SK-N-SH (cell line): ENCODE results near the gene ZNF516. TPM values are rescaled to one million over a fixed set of nuclear protein-coding genes. Genes with fewer than 3 reads are reported as not detected.

Source experiments
- CTCF ChIA-PET: fragments of 300-600, 350-600 bp; formaldehyde crosslinking; extraction: SDS; loops from one replicate; lab custom pipeline; 2021; lab: Yijun Ruan, JAX
- POLR2A ChIA-PET: fragments of 350-600 bp; sonication (Branson Sonifier 250); formaldehyde crosslinking; extraction: SDS; loops from one replicate; lab custom pipeline; 2020; ENCODE audit warnings: antibody characterized with exemption, inconsistent platforms; lab: Yijun Ruan, JAX
- DNase-seq: peaks from one replicate; pipeline ENCODE4 v3.0.0; 2012
- H2AFZ ChIP-seq: fragments of 200-600 bp; sonication (generic); 2 replicates; pipeline ENCODE4 v1.8.1; 2016; ENCODE audit warnings: antibody characterized with exemption, mild to moderate bottlenecking, low read depth
- H3F3A ChIP-seq: fragments of 200-600 bp; sonication (generic); replicated peaks from 2 replicates; pipeline ENCODE3; 2016; ENCODE audit warnings: antibody characterized with exemption, mild to moderate bottlenecking; ENCODE audit not compliant: insufficient read depth
- H3K27ac ChIP-seq, 2 experiments: fragments of 200-500 bp in 1 of 2; fragments of 200-600 bp in 1 of 2; sonication (Bioruptor generic) in 1 of 2; sonication (generic), shearing (Covaris generic) in 1 of 2; 2 replicates each; pipeline versions ENCODE4 v1.5.1 to v1.6.1; 2014 to 2016; ENCODE audit warnings: low read depth in 2 of 2, inconsistent platforms in 1 of 2, low read length in 1 of 2, mild to moderate bottlenecking in 1 of 2, mixed read lengths in 1 of 2
- H3K27me3 ChIP-seq: fragments of 200-600 bp; sonication (generic), shearing (Covaris generic); 2 replicates; pipeline ENCODE4 v1.6.1; 2016; ENCODE audit warnings: mixed run types; ENCODE audit not compliant: insufficient read depth
- H3K36me3 ChIP-seq, 2 experiments: fragments of 200-500 bp in 1 of 2; fragments of 200-600 bp in 1 of 2; sonication (Bioruptor generic) in 1 of 2; sonication (generic) in 1 of 2; replicated peaks in 1 of 2; 2 replicates each; pipeline versions ENCODE3 to v1.5.1; 2014 to 2016; ENCODE audit warnings: low read length in 1 of 2, mild to moderate bottlenecking in 1 of 2; ENCODE audit not compliant: insufficient read depth in 2 of 2, control insufficient read depth in 1 of 2
- H3K4me1 ChIP-seq, 2 experiments: fragments of 200-500 bp in 1 of 2; fragments of 200-600 bp in 1 of 2; sonication (Bioruptor generic) in 1 of 2; sonication (generic), shearing (Covaris generic) in 1 of 2; 2 replicates each; pipeline versions ENCODE4 v1.5.1 to v1.6.1; 2014 to 2016; ENCODE audit warnings: low read depth in 1 of 2, low read length in 1 of 2, mixed run types in 1 of 2; ENCODE audit not compliant: insufficient read depth in 2 of 2, control insufficient read depth in 1 of 2
- H3K4me2 ChIP-seq: fragments of 200-600 bp; sonication (generic), shearing (Covaris generic); 2 replicates; pipeline ENCODE4 v1.6.1; 2017; ENCODE audit warnings: mixed run types
- H3K4me3 ChIP-seq, 2 experiments: fragments of 200-500 bp in 1 of 2; fragments of 200-600 bp in 1 of 2; sonication (Bioruptor generic) in 1 of 2; sonication (generic), shearing (Covaris generic) in 1 of 2; 2 replicates each; pipeline versions ENCODE4 v1.5.1 to v1.8.1; 2014 to 2016; ENCODE audit warnings: low read depth in 2 of 2, inconsistent platforms in 1 of 2, low read length in 1 of 2, mild to moderate bottlenecking in 1 of 2, mixed read lengths in 1 of 2, moderate library complexity in 1 of 2
- H3K79me2 ChIP-seq: fragments of 200-600 bp; sonication (generic); 2 replicates; pipeline ENCODE4 v1.8.1; 2017; ENCODE audit warnings: mild to moderate bottlenecking; ENCODE audit not compliant: insufficient read depth
- H3K9ac ChIP-seq: fragments of 200-600 bp; sonication (generic); 2 replicates; pipeline ENCODE4 v1.6.1; 2017; ENCODE audit warnings: mixed run types
- H3K9me2 ChIP-seq: fragments of 200-600 bp; sonication (generic); 2 replicates; pipeline ENCODE4 v1.6.1; 2017; ENCODE audit warnings: mixed run types
- H3K9me3 ChIP-seq: fragments of 200-600 bp; sonication (generic); 2 replicates; pipeline ENCODE4 v1.6.1; 2017; ENCODE audit warnings: mixed run types, mild to moderate bottlenecking, moderate library complexity
- H4K20me1 ChIP-seq: fragments of 200-600 bp; sonication (generic); 2 replicates; pipeline ENCODE4 v1.6.1; 2017; ENCODE audit warnings: mild to moderate bottlenecking, mixed run types; ENCODE audit not compliant: insufficient read depth
- FOSL2 ChIP-seq: IDR thresholded peaks from 2 replicates; pipeline ENCODE4 v1.4.0; 2012; ENCODE audit warnings: low read depth, mild to moderate bottlenecking, moderate library complexity, borderline replicate concordance
- GATA2 ChIP-seq: sonication (generic); formaldehyde crosslinking; IDR thresholded peaks from 2 replicates; pipeline ENCODE4 v1.5.0; 2020; ENCODE audit warnings: mild to moderate bottlenecking, missing genetic modification reagents
- JUND ChIP-seq: IDR thresholded peaks from 2 replicates; pipeline ENCODE4 v1.4.0; 2012
- NFIC ChIP-seq: IDR thresholded peaks from 2 replicates; pipeline ENCODE4 v1.4.0; 2012; ENCODE audit warnings: borderline replicate concordance
- NRF1 ChIP-seq: IDR thresholded peaks from 2 replicates; pipeline ENCODE4 v1.6.1; 2012; ENCODE audit warnings: low read depth, mild to moderate bottlenecking, low read length
- RAD21 ChIP-seq: IDR thresholded peaks from 2 replicates; pipeline ENCODE4 v1.6.1; 2012; ENCODE audit warnings: mild to moderate bottlenecking, low read length
- RFX5 ChIP-seq: IDR thresholded peaks from 2 replicates; pipeline ENCODE4 v1.6.1; 2012; ENCODE audit warnings: mild to moderate bottlenecking, improper control_type of control experiment, low read length
- RXRA ChIP-seq: IDR thresholded peaks from 2 replicates; pipeline ENCODE4 v1.4.0; 2012; ENCODE audit warnings: low read depth, mild to moderate bottlenecking, borderline replicate concordance
- SMC3 ChIP-seq: IDR thresholded peaks from 2 replicates; pipeline ENCODE4 v1.6.1; 2012; ENCODE audit warnings: low read depth, low read length, improper control_type of control experiment
- TAF1 ChIP-seq: IDR thresholded peaks from 2 replicates; pipeline ENCODE4 v1.6.1; 2012; ENCODE audit warnings: low read depth, mild to moderate bottlenecking, low read length, moderate library complexity, borderline replicate concordance
- WGBS: methylation state at CpG from one replicate; pipeline ENCODE4 v1.1.6; 2017; ENCODE audit warnings: low lambda C conversion rate; 5-methylcytosine and 5-hydroxymethylcytosine counted together
- polyA plus RNA-seq, 3 experiments: library from polyadenylated mRNA; depleted of rRNA; stranded (reverse); fragments of >200 nt; gene quantifications; 2 replicates each; pipeline ENCODE4 v1.2.3, GENCODE V29; 2012
- TF ChIP-seq, protein P1 (sequence below): fragments of 200-600 bp; sonication (generic); IDR thresholded peaks from 2 replicates; pipeline ENCODE4 v1.6.1; 2017; ENCODE audit warnings: antibody characterized with exemption, mild to moderate bottlenecking, moderate library complexity
- TF ChIP-seq, protein P2 (sequence below): IDR thresholded peaks from 2 replicates; pipeline ENCODE4 v1.4.0; 2012; ENCODE audit warnings: low read depth, borderline replicate concordance
- TF ChIP-seq, protein P3 (sequence below): fragments of 150-350 bp; IDR thresholded peaks from 2 replicates; pipeline ENCODE4 v1.6.1; 2017; ENCODE audit warnings: antibody characterized with exemption, low read length, low read depth, borderline replicate concordance

Gene ZNF516
- polyA plus RNA-seq, 1 of the 3 experiments (the other 2 are of a cell fraction) = 4.4 TPM

GRCh38 chr18:76431437-76432273 lies 63.4 kb downstream of the ZNF516 start:
- TF ChIP-seq, protein P1, sequence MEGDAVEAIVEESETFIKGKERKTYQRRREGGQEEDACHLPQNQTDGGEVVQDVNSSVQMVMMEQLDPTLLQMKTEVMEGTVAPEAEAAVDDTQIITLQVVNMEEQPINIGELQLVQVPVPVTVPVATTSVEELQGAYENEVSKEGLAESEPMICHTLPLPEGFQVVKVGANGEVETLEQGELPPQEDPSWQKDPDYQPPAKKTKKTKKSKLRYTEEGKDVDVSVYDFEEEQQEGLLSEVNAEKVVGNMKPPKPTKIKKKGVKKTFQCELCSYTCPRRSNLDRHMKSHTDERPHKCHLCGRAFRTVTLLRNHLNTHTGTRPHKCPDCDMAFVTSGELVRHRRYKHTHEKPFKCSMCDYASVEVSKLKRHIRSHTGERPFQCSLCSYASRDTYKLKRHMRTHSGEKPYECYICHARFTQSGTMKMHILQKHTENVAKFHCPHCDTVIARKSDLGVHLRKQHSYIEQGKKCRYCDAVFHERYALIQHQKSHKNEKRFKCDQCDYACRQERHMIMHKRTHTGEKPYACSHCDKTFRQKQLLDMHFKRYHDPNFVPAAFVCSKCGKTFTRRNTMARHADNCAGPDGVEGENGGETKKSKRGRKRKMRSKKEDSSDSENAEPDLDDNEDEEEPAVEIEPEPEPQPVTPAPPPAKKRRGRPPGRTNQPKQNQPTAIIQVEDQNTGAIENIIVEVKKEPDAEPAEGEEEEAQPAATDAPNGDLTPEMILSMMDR = no peak
- TF ChIP-seq RFX5 (no peak), NFIC (no peak), GATA2 (CRISPR knock-in tag) (no peak), RXRA (no peak), JUND (no peak), RAD21 (no peak), TAF1 (no peak), SMC3 (no peak), NRF1 (no peak), FOSL2 (no peak)
- TF ChIP-seq, protein P2, sequence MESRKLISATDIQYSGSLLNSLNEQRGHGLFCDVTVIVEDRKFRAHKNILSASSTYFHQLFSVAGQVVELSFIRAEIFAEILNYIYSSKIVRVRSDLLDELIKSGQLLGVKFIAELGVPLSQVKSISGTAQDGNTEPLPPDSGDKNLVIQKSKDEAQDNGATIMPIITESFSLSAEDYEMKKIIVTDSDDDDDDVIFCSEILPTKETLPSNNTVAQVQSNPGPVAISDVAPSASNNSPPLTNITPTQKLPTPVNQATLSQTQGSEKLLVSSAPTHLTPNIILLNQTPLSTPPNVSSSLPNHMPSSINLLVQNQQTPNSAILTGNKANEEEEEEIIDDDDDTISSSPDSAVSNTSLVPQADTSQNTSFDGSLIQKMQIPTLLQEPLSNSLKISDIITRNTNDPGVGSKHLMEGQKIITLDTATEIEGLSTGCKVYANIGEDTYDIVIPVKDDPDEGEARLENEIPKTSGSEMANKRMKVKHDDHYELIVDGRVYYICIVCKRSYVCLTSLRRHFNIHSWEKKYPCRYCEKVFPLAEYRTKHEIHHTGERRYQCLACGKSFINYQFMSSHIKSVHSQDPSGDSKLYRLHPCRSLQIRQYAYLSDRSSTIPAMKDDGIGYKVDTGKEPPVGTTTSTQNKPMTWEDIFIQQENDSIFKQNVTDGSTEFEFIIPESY = no peak
- TF ChIP-seq, protein P3, sequence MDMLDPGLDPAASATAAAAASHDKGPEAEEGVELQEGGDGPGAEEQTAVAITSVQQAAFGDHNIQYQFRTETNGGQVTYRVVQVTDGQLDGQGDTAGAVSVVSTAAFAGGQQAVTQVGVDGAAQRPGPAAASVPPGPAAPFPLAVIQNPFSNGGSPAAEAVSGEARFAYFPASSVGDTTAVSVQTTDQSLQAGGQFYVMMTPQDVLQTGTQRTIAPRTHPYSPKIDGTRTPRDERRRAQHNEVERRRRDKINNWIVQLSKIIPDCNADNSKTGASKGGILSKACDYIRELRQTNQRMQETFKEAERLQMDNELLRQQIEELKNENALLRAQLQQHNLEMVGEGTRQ = no peak
- TF ChIP-seq, all 33 proteins: peak for 0
- ChIA-PET CTCF (no interaction called here), POLR2A (no interaction called here)
- Histone ChIP-seq H3K9me2 (no peaks in the 10 kb centered on the region), H3K9ac (no peak overlapping the region), H3K4me2 (no peak overlapping the region), H4K20me1 (no peaks in the 10 kb centered on the region; the same call in 1 of the 2 replicates), H3K4me3 (no peak overlapping the region), H3K79me2 (no peaks in the 10 kb centered on the region; the same call in 1 of the 2 replicates), H3K4me1 (peaks cover 0 to 10% of the 10 kb centered on the region in 2 experiments; a peak in 1 of 4 replicates), H3K27ac (no peak overlapping the region; a peak in 1 of 4 replicates), H2AFZ (no peak overlapping the region), H3K27me3 (no peaks in the 10 kb centered on the region), H3F3A (no peaks in the 10 kb centered on the region), H3K9me3 (no peaks in the 10 kb centered on the region), H3K36me3 (no peaks in the 10 kb centered on the region)
- DNase-seq = no peak
- WGBS = 76% methylated on average over 23 of the region's 29 CpGs
